Activated gamma-delta T cell (primary cell): ENCODE measurements around the gene DOCK1.
"Not testable (repeated sequence)": the region's sequence is repeated elsewhere in the genome, so short reads cannot be mapped to it uniquely, and the experiment has no call there.

Experiments
- DNase-seq: peaks from one replicate; lab custom pipeline; 2025; lab: John Stamatoyannopoulos, UW

Gene DOCK1

DNA sequence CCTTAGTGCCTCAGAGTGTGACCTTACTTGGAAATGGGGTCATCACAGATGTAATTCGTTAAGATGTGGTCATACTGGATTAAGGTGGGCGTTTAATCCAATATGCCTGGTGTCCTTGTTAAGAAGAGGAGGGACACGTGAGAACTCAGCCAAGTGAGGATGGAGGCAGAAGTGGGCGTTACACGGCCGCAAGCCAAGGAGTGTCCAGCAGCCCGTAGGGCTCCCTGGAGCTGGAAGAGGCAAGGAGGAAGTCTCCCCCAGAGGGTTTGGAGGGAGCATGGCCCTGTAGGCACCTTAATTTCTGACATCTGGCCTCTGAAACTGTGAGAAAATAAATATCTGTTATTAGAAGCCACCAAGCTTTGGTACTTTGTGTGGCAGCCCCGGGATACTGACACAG is 21.3 kb downstream of the DOCK1 start:
- no peak for DNase-seq

DNA sequence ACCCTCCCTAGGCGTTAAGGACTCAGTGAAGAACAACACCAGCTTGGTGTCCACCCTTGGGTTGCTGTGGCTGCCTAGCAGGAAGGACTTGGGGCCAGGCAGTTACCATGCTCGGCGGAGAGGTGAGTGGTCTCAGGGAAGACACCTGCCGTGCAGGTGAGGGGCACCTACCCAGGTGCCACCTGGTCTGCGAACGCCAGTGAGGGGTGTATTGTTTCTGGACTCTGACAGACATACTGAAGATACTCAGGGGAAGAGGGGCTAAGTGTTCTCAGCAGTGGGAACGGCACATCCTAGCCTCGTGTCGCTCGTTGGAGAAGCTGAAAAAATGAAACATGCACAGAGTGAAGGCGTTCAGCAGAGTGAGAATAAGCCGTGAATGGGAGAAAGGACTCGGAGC is 22.6 kb downstream of the DOCK1 start:
- DNase-seq: no peak

DNA sequence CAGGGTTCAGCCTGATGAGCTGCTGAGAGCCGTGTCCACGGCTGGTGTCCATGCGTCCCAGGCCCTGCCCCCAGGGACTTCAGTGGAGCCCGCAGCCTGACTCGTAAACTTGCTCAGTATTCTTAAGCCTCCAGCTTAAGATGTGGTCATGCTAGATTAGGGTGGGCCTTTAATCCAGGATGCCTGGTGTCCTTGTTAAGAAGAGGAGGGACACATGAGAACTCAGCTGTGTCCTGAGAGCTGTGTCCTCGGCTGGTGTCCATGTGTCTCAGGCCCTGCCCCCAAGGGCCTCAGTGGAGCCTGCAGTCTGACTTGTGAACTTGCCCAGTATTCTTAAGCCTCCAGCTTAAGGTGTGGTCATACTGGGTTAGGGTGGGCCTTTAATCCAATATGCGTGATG is 23.0 kb downstream of the DOCK1 start:
- DNase-seq: no peak

DNA sequence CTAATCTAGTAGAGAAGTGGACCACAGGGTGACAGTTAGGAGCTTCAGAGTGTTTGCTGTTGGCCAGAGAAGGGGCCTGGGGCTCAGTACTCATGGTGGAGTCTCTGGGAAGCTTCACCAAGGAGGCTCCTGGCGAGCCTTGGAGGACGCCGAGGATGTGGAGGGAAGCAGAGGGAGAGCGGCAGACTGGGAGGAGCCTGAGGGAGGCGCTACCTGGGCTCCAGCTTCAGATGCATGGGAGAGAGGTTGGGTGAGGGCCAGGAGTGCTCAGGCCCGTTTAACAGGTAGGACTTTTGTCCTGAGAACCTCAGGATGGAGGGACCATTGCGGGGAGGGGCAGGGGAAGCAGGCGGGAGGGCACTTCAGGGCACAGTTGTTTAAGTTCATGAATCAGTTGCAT is 24.2 kb downstream of the DOCK1 start:
- no peak for DNase-seq

DNA sequence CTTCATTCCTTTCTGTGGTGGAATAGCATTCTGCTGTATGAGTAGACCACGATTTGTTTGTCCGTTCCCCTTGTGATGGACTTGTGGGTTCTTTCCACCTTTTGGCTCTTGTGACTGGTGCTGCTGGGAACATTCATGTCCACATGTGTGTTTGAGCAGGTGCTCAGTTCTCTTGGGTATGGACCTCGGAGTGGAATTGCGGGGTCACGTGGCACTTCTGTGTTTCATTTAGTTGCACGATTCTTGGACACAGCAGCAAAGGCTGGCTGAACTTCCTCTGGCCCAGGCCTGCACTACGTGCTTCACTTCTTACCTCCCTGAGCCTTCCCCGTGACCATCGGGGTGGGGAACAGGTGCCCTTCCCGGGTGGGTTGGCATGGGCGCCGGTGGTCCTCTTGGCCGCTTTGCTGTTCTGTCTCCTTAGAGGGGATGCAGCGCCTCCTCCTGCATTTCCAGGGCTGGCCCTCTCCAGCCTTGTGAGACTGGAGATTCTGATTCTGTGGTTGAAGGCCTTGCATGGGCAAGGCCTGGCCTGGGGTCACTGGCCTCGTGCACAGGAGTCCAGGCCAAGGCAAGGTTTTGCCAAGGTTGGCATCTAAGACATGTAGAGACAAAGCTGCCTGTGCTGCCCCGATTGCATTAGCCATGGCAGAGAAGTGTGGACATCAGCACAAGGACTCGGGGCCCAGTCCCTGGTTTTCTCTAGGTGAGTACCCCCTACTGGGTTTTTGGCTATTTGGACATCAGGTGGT is 25.1 kb downstream of the DOCK1 start:
- no peak for DNase-seq

DNA sequence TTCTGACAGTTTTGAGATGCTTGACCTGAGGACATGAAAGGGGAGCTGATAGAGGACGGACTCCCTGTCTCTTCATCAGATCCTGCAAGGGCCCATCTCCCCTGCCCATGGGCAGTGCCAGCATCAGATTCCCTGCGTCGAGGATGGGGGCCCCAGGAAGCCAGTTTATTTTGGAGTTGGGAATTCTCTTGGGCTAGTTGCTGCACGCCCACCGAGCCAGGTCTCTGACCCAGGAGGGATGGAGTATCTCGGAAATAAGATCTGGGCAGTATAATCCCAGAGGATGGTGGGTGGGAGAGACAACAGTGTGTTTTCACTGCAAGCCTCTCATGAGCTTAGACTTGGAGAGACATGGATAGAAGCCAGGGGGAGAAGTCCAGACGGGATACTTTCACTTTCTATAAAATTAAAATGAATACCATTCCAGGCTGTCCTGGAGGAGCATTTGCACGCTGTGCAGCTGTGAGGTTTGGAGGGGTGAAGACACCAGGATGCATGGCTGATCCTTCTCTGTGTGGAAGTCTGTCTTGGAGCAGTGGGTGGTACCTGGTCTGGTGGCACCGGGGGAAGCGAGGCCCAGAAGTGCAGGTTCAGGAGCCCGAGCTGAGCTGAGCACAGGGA is 25.8 kb downstream of the DOCK1 start:
- no peak for DNase-seq

DNA sequence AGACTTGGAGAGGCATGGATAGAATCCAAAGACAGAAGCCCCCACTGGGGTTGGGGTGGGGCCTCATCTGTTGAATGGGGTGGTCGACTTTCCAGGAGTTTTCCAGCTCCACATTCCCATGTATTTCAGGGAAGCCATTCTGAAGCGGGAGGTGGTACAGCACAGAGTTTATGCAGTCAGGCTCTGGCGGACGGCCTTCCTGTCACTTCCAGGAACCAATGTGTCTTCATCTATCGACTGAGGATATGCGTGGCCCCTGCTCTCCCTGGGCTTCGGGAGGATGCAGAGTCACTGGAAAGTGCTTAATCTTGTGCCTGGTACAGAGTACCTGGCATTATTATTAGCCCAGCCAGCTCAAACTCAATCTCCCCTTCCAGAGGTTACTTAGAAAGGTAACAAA is 26.3 kb downstream of the DOCK1 start:
- no peak for DNase-seq

DNA sequence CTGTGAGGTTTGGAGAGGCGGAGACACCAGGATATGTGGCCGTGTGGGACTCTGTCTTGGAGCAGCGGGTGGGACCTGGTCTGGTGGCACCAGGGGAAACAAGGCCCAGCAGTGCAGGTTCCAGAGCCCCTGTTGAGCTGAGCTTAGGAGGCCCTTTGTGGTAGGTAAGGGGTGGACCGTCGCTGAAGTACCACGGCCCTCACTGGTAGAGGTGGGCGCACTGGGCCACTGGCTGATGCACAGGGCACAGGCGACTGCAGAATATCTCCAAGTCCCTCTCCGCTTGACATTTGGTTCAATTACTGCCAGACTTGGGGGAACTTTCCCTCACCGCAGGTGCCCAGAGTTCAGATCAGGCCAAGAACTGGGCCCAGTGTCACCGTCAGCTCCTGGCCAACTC is 27.3 kb downstream of the DOCK1 start:
- no peak for DNase-seq

DNA sequence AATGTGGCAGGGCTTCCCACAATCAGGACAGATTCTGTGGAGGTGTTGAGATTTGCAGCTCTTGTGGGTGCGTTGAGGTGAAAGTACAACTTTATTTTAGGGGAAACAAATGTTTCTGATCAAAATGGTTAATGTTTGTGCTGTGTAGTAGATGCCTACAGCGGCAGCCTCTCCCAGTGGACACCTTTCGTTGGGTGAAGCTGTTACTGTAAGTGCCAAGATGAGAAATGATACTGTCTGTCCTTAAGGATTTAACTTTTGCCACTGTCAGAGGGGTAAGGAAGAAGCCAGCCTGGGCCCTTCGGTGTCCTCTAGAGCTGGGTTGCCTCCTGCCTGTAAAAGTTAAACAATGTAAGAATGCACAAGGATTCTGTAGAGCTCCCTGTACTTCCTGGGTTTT is 27.9 kb downstream of the DOCK1 start:
- no peak for DNase-seq

DNA sequence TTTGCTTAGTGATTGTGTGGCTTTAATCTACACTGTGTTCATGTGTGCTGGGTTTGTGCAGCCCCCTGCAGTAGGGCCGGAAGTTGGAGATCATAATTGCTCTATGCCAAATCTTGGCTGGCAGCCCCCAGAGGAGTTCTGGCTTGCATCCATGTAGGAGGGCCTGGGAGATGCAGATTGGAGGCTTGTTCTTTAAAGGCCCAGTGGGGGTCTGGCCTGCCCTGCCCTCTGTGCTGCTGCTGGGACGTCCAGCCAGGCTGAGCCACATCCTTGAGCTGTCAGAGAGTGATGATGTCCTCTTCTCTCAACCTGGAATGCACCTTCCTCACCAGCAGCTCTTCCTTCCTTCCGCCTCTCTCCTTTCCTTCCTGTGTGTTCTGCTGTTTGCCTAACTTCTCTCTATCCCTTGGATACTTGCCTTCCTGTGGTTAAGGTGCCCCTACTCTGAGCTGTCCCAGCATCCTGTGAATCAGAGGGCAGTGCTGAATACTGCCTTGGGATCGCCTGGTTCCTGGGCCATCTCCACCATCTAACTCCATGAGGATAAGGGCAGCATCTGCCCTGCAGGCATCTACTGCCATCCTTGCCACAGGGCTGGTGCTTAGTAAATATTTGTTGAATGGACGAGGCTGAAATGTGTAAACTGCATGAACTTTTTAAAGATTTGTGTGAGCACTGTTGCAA is 30.2 kb downstream of the DOCK1 start:
- DNase-seq: no peak

DNA sequence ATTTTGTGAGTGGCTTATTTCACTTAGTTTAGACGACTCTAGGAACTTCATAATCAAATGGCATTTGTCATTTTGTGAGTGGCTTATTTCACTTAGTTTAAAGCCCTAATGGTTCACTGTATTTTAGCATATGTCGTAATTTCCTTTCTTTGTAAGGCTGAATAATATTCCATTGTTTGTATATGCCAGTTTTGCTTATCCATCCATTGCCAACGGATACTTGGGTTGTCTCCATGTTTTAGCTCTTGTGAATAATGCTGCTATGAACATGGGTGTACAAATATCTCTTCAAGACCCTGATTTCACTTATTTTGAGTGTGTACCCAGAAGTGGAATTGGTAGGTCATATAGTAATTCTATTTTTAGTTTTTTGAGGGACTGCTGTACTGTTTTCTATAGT is 31.8 kb downstream of the DOCK1 start:
- DNase-seq: no peak

DNA sequence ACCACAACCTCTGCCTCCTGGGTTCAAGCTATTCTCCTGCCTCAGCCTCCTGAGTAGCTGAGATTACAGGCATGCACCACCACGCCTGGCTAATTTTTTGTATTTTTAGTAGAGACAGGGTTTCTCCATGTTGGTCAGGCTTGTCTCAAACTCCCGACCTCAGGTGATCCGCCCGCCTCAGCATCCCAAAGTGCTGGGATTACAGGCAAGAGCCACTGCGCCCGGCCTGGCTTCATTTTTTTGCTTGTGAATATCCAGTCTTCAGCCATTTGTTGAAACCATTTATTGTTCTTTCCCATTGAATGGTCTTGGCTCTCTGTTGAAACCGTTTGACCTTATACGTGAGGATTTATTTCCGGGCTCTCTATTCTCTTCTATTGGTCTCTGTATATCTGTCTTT is 32.9 kb downstream of the DOCK1 start:
- DNase-seq: not testable (repeated sequence)

DNA sequence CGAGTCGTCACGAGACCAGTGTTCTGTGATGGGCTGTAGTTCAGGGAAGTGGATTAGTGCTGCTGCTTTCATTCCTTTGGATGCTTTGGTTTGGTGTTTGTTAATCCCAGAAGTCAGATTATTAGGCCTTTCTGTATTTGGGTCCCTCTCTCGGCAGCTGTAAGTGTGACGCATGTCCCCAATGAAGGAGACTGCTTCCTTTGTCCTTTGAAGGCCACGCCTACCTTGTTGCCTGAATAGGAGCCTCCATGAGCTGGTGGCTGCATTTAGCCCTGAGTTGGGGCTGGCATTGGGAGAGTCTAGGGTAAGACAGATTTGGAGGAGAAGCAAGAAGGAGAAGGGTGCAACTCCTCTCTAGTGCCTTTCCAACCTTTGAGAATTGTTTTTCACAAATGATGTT is 34.5 kb downstream of the DOCK1 start:
- DNase-seq: no peak

DNA sequence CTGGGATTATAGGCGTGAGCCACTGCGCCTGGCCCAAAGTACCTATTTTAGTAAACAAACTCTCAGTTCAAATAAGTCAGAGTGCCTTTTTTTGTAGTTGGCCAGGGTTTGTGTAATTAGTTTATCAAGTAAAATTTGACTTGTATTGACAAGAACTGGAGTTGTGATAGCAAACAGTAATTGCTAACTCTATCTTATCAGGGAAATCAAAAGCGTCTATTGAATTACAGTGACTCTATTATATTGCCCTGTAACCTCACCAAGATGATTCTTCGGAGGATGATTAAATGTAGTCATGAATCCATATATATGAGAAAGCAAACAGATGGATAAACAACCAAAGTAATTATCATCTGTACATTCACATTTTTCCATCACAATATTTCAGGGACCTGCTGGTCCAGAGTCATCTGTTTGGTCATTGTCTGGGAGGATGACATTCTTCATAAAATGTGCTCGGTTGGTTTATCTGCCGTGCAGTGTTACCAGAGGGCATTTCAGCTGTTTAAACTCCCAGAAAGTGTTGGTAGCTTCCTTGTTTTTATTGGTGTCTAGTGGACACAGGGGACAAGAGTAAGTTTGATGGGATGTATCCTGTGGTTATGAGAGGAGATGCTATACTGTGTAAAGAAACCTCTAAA is 35.6 kb downstream of the DOCK1 start:
- no peak for DNase-seq

DNA sequence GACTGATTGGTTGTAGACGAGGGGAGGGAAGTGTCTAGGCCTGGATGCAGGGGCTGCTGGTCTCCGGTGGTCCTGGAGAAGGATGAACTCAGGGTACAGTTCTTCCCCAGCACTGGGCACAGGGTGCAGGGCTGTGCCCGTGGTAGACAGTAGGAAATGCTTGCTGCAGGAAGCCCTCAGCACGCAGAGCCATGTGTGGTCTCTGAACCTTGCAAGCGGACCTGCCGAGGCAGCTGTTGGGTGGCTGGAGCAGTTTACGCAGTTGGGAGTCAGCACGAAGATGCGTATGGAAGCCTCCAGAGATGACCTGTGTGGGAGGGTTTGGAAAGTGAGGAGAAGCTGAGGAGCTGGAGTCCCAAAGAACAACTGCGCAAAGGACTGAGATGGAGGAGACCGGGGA is 39.0 kb downstream of the DOCK1 start:
- no peak for DNase-seq

DNA sequence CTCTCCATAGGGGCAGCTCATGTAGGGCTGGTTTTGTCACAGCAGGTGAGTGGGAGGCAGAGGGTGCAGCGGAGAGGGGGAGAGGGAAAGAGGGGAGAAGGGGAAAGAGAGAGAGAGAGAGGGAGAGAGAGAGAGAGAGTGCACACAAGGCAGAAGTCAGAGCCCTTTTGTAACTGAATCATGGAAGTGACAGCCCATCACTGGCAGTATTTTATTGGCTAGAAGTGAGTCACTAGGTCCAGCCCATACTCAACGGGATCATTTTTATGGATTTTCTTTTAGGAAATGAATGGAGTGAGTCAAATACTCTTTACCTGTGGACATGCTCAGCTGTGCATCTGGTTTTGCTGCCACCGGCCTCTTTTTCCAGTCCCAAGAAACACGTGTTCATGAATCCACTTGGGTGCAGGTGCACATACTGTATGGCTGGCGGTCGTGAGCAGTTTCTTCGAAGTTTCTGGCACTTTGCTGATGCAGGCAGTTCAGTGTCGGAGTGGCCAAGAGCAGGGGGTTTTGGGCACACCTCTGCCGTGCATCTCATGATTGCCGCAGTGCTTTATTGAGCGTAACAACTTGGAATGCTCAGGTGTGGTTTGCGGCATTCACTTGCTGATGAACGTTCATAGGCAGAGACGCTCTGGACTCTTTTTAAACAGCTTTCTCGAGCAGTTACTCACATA is 40.3 kb downstream of the DOCK1 start:
- DNase-seq: no peak

DNA sequence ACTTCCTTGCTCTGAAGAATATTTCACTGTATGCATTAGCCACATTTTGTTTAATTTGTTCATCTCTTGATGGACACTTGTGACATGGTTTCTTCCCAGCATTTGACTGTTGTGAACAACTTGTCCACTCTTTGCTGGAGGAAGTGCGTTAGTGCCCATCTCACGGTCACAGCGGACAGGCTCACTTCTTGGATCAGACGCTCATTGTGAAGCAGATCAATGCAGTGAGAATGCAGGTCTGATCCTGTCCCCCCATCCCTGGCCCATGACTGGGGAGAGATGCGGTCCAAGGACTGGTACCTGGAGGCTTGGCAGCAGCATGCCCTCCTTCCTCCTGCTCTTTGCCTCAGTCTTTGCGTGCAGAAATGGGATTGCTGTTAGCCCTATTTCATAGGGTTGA is 41.5 kb downstream of the DOCK1 start:
- no peak for DNase-seq

DNA sequence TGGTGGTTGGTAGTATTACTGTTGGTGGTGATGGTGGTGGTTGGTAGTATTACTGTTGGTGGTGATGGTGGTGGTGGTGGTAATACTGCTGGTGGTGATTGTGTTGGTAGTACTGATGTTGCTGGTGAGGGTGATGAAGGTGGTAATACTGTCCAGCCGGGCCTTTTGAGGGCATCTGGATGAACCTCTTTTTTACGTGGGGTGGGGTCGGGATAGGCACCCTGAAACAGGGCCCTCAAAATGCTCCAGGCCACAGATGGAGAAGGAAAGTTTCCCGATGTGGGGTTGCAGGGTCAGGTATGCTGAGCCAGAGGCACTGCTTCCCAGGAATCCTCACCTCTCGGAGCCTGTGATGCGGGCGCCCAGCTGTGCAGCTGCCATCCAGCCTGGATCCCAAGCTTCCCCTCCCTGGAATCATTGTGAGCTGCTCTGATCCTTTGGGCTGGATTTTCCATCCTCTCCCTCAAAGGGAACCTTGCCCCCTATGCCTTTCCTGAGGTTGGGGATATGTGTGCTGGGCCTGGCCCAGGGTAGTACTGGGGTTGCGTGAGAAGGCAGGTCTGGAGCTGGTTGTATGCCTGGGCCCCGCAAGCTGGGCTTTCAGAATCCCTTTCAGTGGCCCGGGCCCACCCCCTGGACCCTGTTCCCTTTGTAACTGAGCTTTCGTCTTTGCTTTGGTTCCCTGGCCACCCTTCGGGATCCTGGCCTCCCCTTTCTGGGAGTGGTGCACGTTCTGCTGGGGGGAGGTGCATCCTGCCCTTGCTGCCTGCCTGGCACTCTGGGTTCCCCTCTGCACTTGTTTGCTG is 43.3 kb downstream of the DOCK1 start:
- no peak for DNase-seq

DNA sequence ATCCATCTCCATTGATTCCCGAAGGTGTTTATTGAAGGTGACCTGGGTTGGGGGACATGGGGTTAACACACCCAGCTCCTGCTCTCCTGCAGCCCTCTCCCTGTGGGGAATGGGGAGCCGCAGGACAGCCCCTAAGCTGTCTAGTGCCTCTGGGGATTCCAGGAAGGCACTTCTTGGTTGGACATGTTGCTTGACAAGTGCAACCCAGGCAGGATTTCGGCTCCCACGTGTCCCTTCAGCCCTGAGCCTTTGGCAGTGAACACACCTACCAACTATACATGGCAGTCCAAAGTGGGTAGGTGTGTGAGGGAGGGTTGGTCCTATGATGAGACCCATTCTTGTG is 43.9 kb downstream of the DOCK1 start:
- DNase-seq: no peak

DNA sequence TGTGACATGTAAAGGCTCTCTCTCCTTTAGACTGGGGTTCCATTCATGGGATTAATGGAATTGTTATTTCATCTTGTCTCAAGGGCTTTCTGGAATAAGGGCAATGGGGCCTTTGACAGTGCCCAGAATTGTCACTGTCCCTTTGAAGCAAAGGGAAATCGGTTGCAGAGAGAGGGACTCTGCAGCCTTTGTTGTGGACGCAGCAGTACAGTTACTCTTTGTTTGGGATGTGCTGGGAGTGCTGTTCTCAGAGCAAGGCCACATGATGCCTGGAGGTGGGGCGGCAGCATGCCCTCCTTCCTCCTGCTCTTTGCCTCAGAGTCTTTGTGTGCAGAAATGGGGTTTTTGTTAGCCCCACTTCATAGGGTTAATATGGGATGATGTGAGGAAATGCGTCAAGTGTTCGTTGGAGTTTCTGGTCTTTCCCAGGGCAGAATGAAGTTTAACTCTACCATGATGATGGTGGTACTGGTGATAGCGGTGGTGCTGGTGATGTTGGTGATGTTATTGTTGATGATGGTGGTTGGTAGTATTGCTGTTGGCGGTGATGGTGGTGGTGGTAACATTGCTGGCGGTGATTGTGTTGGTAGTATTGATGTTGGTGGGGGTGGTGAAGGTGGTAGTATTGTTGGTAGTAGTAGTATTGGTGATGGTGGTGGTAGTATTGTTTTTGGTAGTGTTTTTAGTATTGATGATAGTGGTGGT is 45.3 kb downstream of the DOCK1 start:
- no peak for DNase-seq

DNA sequence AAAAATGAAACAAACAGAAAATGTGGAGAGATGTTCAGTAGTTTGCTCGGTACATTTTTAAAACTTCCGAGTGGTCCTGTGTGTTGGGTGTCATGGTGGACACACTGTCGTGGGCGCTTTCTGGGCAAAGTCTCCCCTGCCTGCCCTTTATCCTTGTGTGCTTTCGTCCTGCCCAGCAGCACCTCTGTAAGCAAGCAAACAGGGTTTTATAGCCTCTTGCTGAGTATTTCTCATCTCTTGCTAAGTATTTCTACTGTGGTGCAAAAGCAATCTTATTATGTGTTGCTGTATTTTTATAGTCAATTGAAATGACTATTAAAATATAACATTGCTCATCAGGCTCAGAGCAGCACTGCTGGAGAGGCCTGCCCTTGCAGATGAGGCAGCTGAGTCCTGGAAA is 48.7 kb downstream of the DOCK1 start:
- no peak for DNase-seq
